ENCODE measurements around the gene FTO.

GRCh38 chr16:54176376-54176901 lies 472.5 kb downstream of the FTO start:
- TF ChIP-seq, protein P1, sequence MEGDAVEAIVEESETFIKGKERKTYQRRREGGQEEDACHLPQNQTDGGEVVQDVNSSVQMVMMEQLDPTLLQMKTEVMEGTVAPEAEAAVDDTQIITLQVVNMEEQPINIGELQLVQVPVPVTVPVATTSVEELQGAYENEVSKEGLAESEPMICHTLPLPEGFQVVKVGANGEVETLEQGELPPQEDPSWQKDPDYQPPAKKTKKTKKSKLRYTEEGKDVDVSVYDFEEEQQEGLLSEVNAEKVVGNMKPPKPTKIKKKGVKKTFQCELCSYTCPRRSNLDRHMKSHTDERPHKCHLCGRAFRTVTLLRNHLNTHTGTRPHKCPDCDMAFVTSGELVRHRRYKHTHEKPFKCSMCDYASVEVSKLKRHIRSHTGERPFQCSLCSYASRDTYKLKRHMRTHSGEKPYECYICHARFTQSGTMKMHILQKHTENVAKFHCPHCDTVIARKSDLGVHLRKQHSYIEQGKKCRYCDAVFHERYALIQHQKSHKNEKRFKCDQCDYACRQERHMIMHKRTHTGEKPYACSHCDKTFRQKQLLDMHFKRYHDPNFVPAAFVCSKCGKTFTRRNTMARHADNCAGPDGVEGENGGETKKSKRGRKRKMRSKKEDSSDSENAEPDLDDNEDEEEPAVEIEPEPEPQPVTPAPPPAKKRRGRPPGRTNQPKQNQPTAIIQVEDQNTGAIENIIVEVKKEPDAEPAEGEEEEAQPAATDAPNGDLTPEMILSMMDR (IDR thresholded peaks at IDR 0.05; ENCODE audit: insufficient read depth, low read length, poor library complexity, severe bottlenecking) = no peak
- TF ChIP-seq EZH2phosphoT487 (conservative IDR thresholded peaks at IDR 0.05; ENCODE audit: low read length) = no peak
